Activated B cell treated with CpG ODN at 0.5 μM for 24 hours (primary cell): ENCODE measurements around the gene CFAP299. TPM values are rescaled to one million over a fixed set of nuclear protein-coding genes. Genes with fewer than 3 reads are reported as not detected.
"Not testable (repeated sequence)": the region's sequence is repeated elsewhere in the genome, so short reads cannot be mapped to it uniquely, and the experiment has no call there.

Experiments used
- ATAC-seq: fragments of 200-7000 bp; cut with Tn5 transposase; one replicate; pipeline ENCODE4 v1.10.0; 2021; ENCODE audit warnings: low read depth, mild to moderate bottlenecking, moderate library complexity
- CTCF ChIA-PET: fragments of 350-600 bp; sonication (Branson Sonifier 250); formaldehyde crosslinking; loops from one replicate; lab custom pipeline; 2021; ENCODE audit warnings: antibody characterized with exemption; lab: Charles Lee
- POLR2A ChIA-PET: fragments of 350-600 bp; sonication (Branson Sonifier 250); formaldehyde crosslinking; loops from one replicate; lab custom pipeline; 2021; ENCODE audit warnings: antibody characterized with exemption; lab: Charles Lee
- DNase-seq: peaks from one replicate; pipeline ENCODE4 v3.0.0; 2022
- H3K27ac Mint-ChIP-seq: one replicate; pipeline ENCODE4 v1.8.0; 2020; ENCODE audit warnings: mixed read lengths
- H3K27me3 Mint-ChIP-seq: one replicate; pipeline ENCODE4 v1.8.0; 2021; ENCODE audit warnings: mixed read lengths
- H3K36me3 Mint-ChIP-seq: one replicate; pipeline ENCODE4 v1.8.0; 2021; ENCODE audit warnings: low read depth, mixed read lengths
- H3K4me1 Mint-ChIP-seq: one replicate; pipeline ENCODE4 v1.8.0; 2021; ENCODE audit warnings: mixed read lengths
- H3K4me3 Mint-ChIP-seq: one replicate; pipeline ENCODE4 v1.8.0; 2020; ENCODE audit warnings: mild to moderate bottlenecking, mixed read lengths
- H3K9me3 Mint-ChIP-seq: one replicate; pipeline ENCODE4 v1.8.0; 2020; ENCODE audit warnings: mixed read lengths
- intact Hi-C: fragments of 100-400 bp; cut with micrococcal nuclease; formaldehyde crosslinking; loops from one replicate; pipeline ENCODE4 v1.15.1; 2024
- total RNA-seq: library from RNA; stranded (reverse); gene quantifications from 2 replicates; pipeline ENCODE4 v1.2.3, GENCODE V29; 2022
- TF ChIP-seq, protein P1 (sequence below): fragments of 200-600 bp; IDR thresholded peaks from one replicate; pipeline ENCODE4 v1.8.0; 2022; ENCODE audit warnings: antibody characterized with exemption, mild to moderate bottlenecking

Gene CFAP299
- total RNA-seq, 1 donor from 2014 or later = not detected

DNA sequence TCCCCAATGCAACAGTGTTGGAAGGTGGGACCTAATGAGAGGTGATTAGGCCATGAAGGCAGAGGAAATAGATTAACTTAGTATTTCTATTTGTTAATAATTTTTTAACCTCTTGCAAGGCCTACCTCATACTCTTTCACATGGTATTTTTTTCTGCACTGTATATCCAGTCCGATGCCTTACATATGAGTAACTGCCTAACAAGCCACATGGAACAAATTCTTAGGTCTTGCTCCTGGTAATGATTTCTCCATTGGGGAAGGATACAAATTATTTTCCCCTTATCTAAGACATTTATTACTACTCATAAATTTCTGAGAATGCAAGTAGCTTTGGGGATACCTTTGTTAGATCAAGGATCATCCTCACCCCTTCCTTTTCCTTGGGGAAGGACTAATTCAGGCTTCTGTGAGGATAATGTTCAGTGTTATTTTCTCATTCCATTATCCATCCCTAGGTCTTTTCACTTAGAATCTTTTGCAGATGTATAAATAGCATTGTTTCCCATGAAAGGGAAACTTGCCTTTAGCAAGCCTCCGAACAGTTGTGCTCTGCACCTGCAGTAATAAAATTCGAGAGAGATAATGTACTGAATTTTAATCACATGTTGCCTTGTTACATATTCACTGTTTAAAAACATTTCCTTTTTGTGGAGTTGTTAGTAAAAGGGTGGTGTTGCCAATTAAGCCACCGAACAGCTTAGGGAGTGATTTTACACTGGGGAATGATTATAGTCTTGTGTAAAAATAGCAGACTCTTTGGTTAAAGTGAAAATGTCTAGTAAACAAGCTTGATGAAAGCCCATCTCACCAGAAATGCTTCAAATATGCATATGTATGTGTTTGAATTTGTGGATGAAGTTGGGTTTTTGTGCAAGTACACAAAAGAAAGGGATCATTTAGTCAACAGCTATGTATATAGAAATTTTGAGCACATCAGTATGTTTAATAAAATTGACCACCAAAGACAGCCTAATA, 89.9 kb downstream of the CFAP299 start:
- POLR2A ChIA-PET = no interaction called here
- CTCF ChIA-PET = no interaction called here
- TF ChIP-seq, protein P1, sequence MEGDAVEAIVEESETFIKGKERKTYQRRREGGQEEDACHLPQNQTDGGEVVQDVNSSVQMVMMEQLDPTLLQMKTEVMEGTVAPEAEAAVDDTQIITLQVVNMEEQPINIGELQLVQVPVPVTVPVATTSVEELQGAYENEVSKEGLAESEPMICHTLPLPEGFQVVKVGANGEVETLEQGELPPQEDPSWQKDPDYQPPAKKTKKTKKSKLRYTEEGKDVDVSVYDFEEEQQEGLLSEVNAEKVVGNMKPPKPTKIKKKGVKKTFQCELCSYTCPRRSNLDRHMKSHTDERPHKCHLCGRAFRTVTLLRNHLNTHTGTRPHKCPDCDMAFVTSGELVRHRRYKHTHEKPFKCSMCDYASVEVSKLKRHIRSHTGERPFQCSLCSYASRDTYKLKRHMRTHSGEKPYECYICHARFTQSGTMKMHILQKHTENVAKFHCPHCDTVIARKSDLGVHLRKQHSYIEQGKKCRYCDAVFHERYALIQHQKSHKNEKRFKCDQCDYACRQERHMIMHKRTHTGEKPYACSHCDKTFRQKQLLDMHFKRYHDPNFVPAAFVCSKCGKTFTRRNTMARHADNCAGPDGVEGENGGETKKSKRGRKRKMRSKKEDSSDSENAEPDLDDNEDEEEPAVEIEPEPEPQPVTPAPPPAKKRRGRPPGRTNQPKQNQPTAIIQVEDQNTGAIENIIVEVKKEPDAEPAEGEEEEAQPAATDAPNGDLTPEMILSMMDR = no peak
- no peak overlapping the region for H3K4me3 Mint-ChIP-seq
- ATAC-seq (no peak), DNase-seq (no peak)
- intact Hi-C loops = no loop called here
- H3K4me1 Mint-ChIP-seq = no peaks in the 10 kb centered on the region
- H3K27ac Mint-ChIP-seq = no peak overlapping the region
- no peaks in the 10 kb centered on the region for H3K9me3 Mint-ChIP-seq
- no peaks in the 10 kb centered on the region for H3K36me3 Mint-ChIP-seq
- no peaks in the 10 kb centered on the region for H3K27me3 Mint-ChIP-seq

DNA sequence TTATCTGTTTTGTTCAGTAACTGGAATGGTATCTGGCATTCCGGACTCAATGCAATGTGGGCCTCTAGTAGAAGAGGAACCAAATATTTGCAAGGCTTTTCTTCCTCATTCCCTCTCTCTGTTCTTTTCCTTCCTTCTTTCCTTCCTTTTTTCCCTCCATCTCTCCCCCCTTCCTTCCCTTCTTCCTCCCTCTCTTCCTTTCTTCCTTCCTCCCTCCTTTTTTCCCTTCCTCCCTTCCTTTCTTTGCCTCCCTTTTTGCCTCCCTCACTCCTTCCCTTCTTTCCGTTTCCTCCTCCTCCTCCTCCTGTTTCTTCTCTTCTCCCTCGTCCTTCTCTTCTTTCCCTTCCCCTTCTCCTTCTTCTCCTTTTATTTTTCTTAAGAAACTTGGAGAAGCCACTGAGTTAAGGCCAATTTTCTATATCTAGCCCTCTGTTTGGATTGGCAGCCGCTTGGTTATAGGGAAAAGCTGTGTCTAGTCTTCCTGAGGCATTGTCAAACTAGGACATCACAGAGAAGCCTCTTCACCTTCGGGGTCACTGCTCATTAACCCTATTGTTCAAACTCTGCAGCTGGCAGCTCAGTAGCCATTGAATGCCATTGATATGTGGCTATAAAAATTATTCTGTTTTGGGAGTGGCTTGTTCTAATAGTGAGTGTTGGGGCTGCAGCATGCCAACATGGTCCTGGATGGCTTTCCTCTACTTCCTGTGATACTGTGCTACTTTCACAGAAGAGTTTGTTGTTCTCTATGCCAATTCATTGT, 95.9 kb downstream of the CFAP299 start:
- H3K4me1 Mint-ChIP-seq = no peaks in the 10 kb centered on the region
- POLR2A ChIA-PET = no interaction called here
- H3K27ac Mint-ChIP-seq = no peak overlapping the region

DNA sequence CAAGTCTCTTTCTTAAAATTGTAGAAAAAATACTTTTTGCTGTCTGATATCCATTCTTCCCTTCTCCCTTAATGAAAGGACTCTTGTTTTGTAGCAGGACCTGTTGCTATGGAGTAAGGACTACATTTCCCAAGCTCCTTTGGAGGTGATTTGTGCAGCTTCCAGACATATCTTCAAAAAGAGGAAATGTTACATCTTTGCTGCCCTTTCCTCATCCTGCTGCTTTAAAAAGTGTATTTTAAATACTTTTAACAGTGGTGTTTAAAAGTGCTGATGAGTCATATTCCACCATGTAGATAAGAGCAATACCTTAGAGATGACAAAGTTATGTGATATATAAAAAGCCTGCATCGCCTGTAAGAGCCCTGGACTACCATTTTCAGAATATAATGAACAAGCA, 98.7 kb downstream of the CFAP299 start:
- no peak overlapping the region for H3K27ac Mint-ChIP-seq
- H3K4me1 Mint-ChIP-seq = no peaks in the 10 kb centered on the region
- POLR2A ChIA-PET = no interaction called here

More for the DNA sequence above, 95.9 kb downstream of the CFAP299 start:
- H3K27me3 Mint-ChIP-seq = no peaks in the 10 kb centered on the region
- no peak overlapping the region for H3K4me3 Mint-ChIP-seq
- TF ChIP-seq, protein P1 = no peak
- intact Hi-C loops = no loop called here
- no peak for DNase-seq
- H3K9me3 Mint-ChIP-seq = no peaks in the 10 kb centered on the region
- CTCF ChIA-PET = no interaction called here
- H3K36me3 Mint-ChIP-seq = no peaks in the 10 kb centered on the region
- no peak for ATAC-seq

DNA sequence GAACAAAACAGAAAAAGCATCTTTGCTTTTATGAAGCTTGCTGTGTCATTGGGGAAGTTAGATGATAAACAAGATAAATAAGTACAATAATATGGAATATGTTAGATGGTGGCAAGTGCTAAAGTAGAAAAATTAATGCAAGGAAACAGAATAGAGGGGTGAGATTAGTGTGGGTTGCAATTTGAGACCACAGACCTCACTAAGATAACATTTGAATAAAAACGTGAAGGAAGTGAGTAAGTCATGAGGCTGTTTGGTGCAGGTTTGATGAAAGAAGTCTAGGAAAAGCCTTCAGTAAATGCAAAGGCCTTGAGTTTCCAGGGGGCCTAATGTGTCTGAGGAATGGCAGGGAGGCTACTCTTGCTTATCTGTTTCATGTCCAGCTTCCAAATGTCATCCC, 102.5 kb downstream of the CFAP299 start:
- no peak overlapping the region for H3K27ac Mint-ChIP-seq
- CTCF ChIA-PET = no interaction called here
- TF ChIP-seq, protein P1 = no peak

More for the DNA sequence above, 98.7 kb downstream of the CFAP299 start:
- no peaks in the 10 kb centered on the region for H3K36me3 Mint-ChIP-seq
- no peaks in the 10 kb centered on the region for H3K9me3 Mint-ChIP-seq
- CTCF ChIA-PET = no interaction called here
- no peak for ATAC-seq
- TF ChIP-seq, protein P1 = no peak
- intact Hi-C loops = no loop called here
- DNase-seq = no peak
- H3K27me3 Mint-ChIP-seq = peaks cover 3% of the 10 kb centered on the region
- H3K4me3 Mint-ChIP-seq = no peak overlapping the region

DNA sequence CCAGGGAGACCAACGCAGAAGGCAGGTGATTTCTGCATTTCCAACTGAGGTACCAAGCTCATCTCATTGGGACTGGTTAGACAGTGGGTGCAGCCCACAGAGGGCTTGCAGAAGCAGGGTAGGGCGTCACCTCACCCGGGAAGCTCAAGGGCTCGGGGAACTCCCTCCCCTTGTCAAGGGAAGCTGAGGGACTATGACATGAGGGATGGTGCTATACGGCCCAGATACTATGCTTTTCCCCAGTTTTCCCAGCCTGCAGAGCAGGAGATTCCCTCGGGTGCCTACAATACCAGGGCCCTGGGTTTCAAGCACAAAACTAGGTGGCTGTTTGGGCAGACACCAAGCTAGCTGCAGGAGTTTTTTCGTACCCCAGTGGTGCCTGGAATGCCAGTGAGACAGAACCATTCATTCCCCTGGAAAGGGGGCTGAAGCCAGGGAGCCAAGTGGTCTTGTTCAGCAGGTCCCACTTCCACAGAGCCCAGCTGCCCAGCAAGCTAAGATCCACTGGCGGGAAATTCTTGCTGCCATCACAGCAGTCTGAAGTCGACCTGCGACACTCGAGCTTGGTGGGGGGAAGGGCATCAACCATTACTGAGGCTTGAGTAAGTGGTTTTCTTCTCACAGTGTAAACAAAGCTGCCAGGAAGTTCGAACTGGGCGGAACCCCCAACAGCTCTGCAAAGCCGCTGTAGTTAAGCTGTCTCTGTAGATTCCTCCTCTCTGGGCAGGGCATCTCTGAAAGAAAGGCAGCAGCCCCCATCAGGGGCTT, 103.9 kb downstream of the CFAP299 start:
- POLR2A ChIA-PET, H3K27me3 Mint-ChIP-seq, H3K4me1 Mint-ChIP-seq, ATAC-seq, DNase-seq, H3K9me3 Mint-ChIP-seq, H3K27ac Mint-ChIP-seq, CTCF ChIA-PET, H3K4me3 Mint-ChIP-seq, intact Hi-C loops, H3K36me3 Mint-ChIP-seq: not testable (repeated sequence)

More for the DNA sequence above, 102.5 kb downstream of the CFAP299 start:
- intact Hi-C loops = no loop called here
- Mint-ChIP-seq H3K36me3 (no peaks in the 10 kb centered on the region), H3K9me3 (peaks cover 8% of the 10 kb centered on the region), H3K4me3 (no peak overlapping the region), H3K4me1 (no peaks in the 10 kb centered on the region), H3K27me3 (peaks cover 3% of the 10 kb centered on the region)
- POLR2A ChIA-PET = no interaction called here
- no peak for DNase-seq
- ATAC-seq = no peak
